HG02885 (cell line): ENCODE results near the gene SEMA3G.

Experiments used
- ATAC-seq: cut with Tn5 transposase; IDR thresholded peaks from one replicate; pipeline ENCODE4 v1.9.1; 2021; ENCODE audit warnings: mild to moderate bottlenecking; ENCODE audit not compliant: unreplicated experiment, poor library complexity

SEMA3G gene

DNA sequence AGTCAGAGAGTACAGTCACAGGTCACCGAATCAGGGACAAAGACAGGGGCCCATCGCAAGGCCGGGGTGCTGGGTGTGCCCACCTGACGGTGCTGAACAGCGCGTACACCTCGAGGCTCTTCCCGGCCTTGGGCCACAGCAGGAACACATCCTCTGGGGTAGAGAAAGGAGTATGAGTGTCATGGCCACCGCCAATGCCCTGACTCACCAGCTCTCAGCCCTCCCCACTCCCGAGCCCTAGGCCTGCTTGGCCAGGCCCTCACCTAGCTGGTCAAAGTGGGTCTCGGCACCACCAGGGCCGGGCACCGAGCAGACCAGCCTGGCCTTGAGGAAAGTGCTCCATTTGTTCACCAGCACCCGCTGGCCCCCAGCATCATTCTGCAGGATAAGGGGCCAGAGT lies 4.2 kb downstream of the SEMA3G start:
- ATAC-seq, result no peak

DNA sequence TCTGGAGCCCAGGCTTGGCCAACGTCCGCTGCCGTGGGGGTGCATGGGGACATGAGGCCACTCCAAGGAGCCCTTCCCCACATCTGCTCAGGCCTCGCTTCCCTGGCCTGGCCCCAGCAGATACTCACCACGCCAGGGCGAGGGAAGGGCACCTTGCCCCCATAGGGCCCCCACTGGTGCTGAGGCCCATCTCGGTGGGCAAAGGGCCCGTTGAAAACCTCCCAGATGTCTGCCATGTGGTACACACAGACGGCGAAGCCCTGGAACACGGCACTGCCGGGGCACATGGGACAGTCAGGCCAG lies 4.7 kb downstream of the SEMA3G start:
- no peak for ATAC-seq

GRCh38 chr3:52439426-52440248 lies 5.3 kb downstream of the SEMA3G start:
- ATAC-seq, result no peak

GRCh38 chr3:52438579-52439425 lies 6.1 kb downstream of the SEMA3G start:
- ATAC-seq, result no peak

- no peak for ATAC-seq
These were observed 6.9 kb downstream of the SEMA3G start for GRCh38 chr3:52438104-52438376.

DNA sequence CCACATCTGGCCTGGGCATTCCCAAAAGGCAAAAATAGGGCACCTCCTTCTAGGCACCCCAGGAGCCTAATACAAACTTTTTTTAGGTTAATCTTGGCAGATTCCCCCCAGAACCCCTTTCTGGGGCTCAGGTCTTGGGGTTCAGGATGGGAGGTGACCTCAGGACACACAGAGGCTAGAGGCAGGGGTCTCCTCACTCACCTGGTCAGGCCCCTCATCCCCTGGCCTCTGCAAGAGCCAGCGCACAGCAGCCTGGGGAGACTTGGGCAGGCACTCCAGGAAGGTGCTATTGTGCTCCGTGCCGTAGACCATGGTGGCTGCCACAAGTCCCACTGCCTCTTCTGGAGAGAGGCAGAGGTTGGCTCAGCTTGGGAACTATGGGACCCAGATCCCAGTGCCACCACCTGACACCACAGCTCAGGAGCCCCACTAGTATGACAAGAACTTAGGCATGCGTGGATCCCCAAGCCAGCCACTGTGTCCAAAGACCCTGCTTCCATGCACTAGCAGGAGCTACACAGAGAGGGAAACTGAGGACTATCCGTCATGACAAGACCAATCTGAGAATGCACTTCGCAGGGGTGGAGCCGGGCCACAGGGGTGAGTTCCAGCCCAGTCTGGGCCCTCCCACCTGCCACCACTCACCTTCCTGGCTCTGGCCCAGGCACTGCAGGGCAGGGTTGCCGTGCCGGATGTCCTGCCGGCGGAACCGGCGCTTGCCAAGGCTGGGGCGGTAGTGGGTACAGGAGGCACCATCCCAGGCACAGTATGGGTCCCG lies 7.4 kb downstream of the SEMA3G start:
- no peak for ATAC-seq

- no peak for ATAC-seq
These were observed 8.3 kb downstream of the SEMA3G start for GRCh38 chr3:52436500-52437149.

- ATAC-seq, result no peak
These were observed 9.4 kb downstream of the SEMA3G start for GRCh38 chr3:52435246-52436101.

- no peak for ATAC-seq
These were observed 10.3 kb downstream of the SEMA3G start for GRCh38 chr3:52434491-52435115.

DNA sequence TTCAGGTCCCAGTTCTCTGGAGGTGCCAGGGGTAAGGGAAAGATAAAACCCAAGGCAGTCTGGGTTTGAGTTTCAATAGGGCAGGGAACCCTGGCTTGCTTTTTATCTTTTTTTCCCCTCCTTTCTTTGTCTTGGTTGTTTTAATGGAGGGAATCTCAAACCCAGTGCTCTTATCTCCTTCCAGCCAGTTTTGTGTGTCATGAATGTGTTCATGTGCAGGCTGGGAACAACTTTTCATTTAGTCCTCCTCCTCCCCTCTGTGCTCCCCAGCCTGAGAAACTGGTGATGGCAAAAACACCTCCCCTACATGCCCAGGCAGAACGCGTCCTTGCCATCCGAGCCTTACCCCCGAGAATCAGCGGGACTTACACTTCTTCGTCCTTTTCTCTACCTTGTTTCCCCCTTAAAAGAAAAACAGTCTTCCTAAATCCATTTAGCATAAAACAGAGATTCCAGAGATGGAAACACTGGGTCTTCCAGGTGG lies 10.9 kb downstream of the SEMA3G start:
- no peak for ATAC-seq

DNA sequence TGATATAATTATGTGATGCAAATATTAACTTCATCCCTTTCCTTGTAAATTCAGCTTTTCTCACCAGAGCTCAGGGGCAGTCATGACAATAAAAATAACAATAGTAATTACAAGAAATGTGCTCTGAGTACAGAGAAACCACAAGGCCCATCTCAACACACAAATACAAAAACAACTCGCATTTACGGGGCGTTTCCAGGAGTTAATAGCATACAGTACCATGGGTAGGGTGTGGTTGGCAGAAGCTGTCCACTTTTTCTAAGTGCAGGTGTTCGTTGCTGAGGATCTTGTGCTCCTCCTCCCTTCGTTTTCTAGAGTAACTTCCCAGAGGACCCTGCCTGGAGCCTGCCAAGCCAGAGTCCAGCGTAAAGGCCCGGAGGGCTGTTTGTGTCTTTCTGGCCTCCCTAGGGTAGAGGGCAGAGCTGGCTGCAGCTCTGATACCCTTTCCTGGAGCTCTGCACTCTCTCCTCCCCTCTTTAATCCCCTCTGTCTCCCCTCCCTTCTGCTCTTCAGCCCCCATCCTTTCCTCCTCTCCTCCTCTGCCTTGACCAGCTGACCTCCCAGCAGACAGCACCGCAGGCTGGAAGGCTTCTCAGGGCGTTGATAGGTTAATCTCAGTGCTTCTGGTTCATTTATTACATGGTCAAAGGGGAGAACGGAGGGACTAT lies 11.4 kb downstream of the SEMA3G start:
- no peak for ATAC-seq

DNA sequence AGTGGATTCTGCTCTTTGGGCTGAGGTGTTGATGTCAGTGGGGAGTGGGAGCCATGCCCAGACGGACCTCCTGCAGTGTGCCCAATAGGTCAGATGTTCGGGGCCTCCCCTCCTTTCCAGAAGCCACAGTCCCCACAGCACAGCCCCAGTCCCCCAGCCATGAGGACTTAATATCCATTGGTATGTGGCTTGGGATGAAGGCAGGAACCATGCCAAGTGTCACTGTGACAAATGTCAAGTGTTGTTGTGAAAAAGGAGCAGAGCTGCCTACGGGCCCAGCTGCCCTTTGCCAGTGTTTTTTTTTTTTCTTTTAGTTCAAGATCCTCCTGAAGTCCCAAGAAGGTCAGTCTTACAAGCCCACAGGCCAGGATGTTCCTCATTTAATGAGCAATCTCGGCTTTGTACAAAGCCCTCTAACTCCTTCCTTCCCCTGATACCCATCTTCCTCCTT lies 12.2 kb downstream of the SEMA3G start:
- no peak for ATAC-seq

DNA sequence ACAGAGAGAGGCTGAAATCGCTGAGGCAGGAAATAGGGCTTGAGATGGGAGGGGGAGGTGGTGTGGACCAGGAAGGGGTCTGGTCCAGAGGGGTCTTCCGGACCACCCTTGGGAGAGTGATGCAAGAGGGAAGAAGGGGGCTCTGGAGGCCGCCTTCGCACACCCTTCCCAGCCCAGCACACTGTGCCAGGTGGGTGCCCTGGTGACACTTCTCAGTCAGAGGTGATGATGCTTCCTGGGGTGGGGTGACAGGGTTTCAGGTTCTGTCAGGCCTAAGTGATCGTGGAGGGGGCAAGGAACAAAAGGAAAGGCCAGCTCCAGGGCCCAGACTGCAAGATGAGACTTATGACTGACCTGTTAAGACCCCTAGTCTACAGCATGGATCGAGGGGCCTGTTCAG lies 12.7 kb downstream of the SEMA3G start:
- no peak for ATAC-seq

GRCh38 chr3:52431459-52432223 lies 13.3 kb downstream of the SEMA3G start:
- ATAC-seq, result no peak

DNA sequence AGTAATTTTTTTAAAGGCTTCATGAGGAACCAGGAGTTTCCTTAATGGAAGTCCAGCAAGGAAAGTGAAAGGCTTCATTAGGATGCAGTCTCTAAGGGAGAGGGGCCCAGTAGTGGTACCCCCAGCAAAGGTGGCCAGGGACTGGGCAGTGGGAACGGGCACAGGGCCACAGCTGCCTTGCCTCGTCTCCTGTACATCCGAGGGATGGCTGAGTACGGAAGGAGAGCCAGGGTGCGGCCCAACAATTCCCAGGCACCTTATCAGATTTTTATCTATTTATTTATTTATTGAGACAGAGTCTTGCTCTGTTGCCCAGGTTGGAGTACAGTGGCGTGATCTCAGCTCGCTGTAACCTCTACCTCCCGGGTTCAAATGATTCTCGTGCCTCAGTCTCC lies 14.5 kb downstream of the SEMA3G start:
- ATAC-seq, result no peak

- ATAC-seq, result no peak
These were observed 15.0 kb downstream of the SEMA3G start for GRCh38 chr3:52429779-52430415.

DNA sequence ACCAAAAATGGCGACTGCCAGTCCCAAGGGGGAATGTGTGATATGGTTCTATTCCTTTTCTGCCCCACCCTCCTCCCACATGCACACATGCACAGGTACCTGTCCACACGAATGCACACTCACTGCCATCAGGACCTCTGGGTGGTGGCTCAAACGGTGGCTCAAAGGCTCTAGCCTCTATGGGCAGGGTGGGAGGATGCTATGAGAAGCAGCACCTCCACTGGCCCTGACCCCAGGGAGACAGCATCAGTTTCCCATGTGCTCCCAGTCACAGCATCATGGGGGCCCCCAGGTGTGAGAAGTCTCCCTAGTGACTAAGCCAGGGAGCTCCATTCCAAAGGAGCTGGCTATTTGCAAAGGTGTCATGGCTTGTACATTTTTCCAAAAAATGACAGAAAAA lies 15.9 kb downstream of the SEMA3G start:
- ATAC-seq, result no peak
